SK-N-SH (cell line): ENCODE measurements around the gene PTGR2.

Experiments
- EP300 ChIP-seq, 2 experiments: IDR thresholded peaks; 2 replicates each; pipeline versions ENCODE4 v1.4.0 to v1.6.1; 2012; ENCODE audit warnings: borderline replicate concordance in 1 of 2, low read depth in 1 of 2, low read length in 1 of 2
- POLR2AphosphoS5 ChIP-seq: IDR thresholded peaks from 2 replicates; pipeline ENCODE4 v1.6.1; 2012; ENCODE audit warnings: low read depth, low read length
- RXRA ChIP-seq: IDR thresholded peaks from 2 replicates; pipeline ENCODE4 v1.4.0; 2012; ENCODE audit warnings: low read depth, mild to moderate bottlenecking, borderline replicate concordance
- TF ChIP-seq, protein P1 (sequence below): fragments of 200-600 bp; sonication (generic); IDR thresholded peaks from 2 replicates; pipeline ENCODE4 v1.6.1; 2017; ENCODE audit warnings: antibody characterized with exemption, mild to moderate bottlenecking, moderate library complexity
- TF ChIP-seq, protein P2 (sequence below): IDR thresholded peaks from 2 replicates; pipeline ENCODE4 v1.6.1; 2012; ENCODE audit warnings: mild to moderate bottlenecking, low read depth, low read length, moderate library complexity

DNA sequence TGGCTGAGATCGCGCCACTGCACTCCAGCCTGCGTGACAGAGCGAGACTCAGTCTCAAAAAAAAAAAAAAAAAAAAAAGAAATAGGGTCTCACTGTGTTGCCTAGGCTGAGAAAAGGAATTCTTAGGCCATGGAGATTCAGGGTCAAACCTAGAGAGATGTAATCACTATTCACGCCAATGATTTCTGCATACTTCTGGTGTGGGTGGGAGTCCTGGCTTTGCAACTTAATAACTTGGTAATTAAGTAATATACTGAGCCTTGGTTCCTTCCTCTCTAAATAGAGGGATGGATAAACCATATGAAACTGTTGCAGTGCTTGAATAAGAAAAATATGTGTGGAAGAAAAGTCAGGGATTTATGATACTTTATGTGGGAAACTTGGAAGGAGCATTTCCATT, 37.7 kb downstream of the PTGR2 start:
- TF ChIP-seq, protein P1, sequence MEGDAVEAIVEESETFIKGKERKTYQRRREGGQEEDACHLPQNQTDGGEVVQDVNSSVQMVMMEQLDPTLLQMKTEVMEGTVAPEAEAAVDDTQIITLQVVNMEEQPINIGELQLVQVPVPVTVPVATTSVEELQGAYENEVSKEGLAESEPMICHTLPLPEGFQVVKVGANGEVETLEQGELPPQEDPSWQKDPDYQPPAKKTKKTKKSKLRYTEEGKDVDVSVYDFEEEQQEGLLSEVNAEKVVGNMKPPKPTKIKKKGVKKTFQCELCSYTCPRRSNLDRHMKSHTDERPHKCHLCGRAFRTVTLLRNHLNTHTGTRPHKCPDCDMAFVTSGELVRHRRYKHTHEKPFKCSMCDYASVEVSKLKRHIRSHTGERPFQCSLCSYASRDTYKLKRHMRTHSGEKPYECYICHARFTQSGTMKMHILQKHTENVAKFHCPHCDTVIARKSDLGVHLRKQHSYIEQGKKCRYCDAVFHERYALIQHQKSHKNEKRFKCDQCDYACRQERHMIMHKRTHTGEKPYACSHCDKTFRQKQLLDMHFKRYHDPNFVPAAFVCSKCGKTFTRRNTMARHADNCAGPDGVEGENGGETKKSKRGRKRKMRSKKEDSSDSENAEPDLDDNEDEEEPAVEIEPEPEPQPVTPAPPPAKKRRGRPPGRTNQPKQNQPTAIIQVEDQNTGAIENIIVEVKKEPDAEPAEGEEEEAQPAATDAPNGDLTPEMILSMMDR: no peak
- TF ChIP-seq, protein P2, sequence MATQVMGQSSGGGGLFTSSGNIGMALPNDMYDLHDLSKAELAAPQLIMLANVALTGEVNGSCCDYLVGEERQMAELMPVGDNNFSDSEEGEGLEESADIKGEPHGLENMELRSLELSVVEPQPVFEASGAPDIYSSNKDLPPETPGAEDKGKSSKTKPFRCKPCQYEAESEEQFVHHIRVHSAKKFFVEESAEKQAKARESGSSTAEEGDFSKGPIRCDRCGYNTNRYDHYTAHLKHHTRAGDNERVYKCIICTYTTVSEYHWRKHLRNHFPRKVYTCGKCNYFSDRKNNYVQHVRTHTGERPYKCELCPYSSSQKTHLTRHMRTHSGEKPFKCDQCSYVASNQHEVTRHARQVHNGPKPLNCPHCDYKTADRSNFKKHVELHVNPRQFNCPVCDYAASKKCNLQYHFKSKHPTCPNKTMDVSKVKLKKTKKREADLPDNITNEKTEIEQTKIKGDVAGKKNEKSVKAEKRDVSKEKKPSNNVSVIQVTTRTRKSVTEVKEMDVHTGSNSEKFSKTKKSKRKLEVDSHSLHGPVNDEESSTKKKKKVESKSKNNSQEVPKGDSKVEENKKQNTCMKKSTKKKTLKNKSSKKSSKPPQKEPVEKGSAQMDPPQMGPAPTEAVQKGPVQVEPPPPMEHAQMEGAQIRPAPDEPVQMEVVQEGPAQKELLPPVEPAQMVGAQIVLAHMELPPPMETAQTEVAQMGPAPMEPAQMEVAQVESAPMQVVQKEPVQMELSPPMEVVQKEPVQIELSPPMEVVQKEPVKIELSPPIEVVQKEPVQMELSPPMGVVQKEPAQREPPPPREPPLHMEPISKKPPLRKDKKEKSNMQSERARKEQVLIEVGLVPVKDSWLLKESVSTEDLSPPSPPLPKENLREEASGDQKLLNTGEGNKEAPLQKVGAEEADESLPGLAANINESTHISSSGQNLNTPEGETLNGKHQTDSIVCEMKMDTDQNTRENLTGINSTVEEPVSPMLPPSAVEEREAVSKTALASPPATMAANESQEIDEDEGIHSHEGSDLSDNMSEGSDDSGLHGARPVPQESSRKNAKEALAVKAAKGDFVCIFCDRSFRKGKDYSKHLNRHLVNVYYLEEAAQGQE: no peak
- TF ChIP-seq RXRA (no peak), POLR2AphosphoS5 (no peak), EP300 (IDR thresholded peaks at IDR 0.05; ENCODE audit: borderline replicate concordance in 1 of 2, low read depth in 1 of 2, low read length in 1 of 2) (no peak)
